Neural cell (in vitro differentiated cells): ENCODE measurements around the gene DNAJC12. TPM values are rescaled to one million over a fixed set of nuclear protein-coding genes. Genes with fewer than 3 reads are reported as not detected.

ENCODE experiments used
- H2AFZ ChIP-seq: fragments of 200-600, 300-800 bp; sonication (generic), shearing (Covaris generic); 2 replicates; pipeline ENCODE4 v1.6.0; 2014; ENCODE audit warnings: low read depth, mild to moderate bottlenecking, antibody characterized with exemption, low read length, moderate library complexity
- H3F3A ChIP-seq: fragments of 200-600 bp; shearing (Covaris generic); 2 replicates; pipeline ENCODE4 v1.6.1; 2016; ENCODE audit warnings: mild to moderate bottlenecking, moderate library complexity, mixed read lengths, antibody characterized with exemption, low read length; ENCODE audit not compliant: insufficient read depth, poor library complexity, severe bottlenecking
- H3K27ac ChIP-seq: fragments of 200-600, 300-800 bp; sonication (generic), shearing (Covaris generic); 2 replicates; pipeline ENCODE4 v1.5.1; 2014; ENCODE audit warnings: mild to moderate bottlenecking, low read length, moderate library complexity
- H3K27me3 ChIP-seq: fragments of 300-800, 200-600 bp; sonication (generic), shearing (Covaris generic); 2 replicates; pipeline ENCODE4 v1.6.0; 2014; ENCODE audit warnings: mild to moderate bottlenecking, low read depth, low read length, moderate library complexity; ENCODE audit not compliant: insufficient read depth
- H3K36me3 ChIP-seq: fragments of 300-800, 200-600 bp; sonication (generic), shearing (Covaris generic); 2 replicates; pipeline ENCODE4 v1.5.1; 2014; ENCODE audit warnings: mild to moderate bottlenecking, antibody characterized with exemption, low read length, moderate library complexity; ENCODE audit not compliant: insufficient read depth
- H3K4me2 ChIP-seq: fragments of 300-800, 200-600 bp; sonication (generic), shearing (Covaris generic); 2 replicates; pipeline ENCODE4 v1.6.0; 2014; ENCODE audit warnings: mild to moderate bottlenecking, low read length
- H3K4me3 ChIP-seq: fragments of 300-800, 200-600 bp; sonication (generic), shearing (Covaris generic); 2 replicates; pipeline ENCODE4 v1.5.1; 2014; ENCODE audit warnings: mild to moderate bottlenecking, low read length, moderate library complexity
- H3K79me2 ChIP-seq: fragments of 200-600 bp; shearing (Covaris generic); replicated peaks from 2 replicates; pipeline ENCODE4 v1.6.0; 2014; ENCODE audit warnings: mild to moderate bottlenecking, low read length, moderate library complexity; ENCODE audit not compliant: insufficient read depth
- H3K9ac ChIP-seq: fragments of 300-800, 200-600 bp; sonication (generic), shearing (Covaris generic); 2 replicates; pipeline ENCODE4 v1.6.1; 2016; ENCODE audit warnings: mild to moderate bottlenecking, low read length, mixed read lengths
- H3K9me2 ChIP-seq: fragments of 200-600 bp; shearing (Covaris generic); 2 replicates; pipeline ENCODE4 v1.6.1; 2016; ENCODE audit warnings: mild to moderate bottlenecking, low read length, mixed read lengths; ENCODE audit not compliant: insufficient read depth
- H3K9me3 ChIP-seq: fragments of 200-600, 300-800 bp; sonication (generic), shearing (Covaris generic); 2 replicates; pipeline ENCODE4 v1.6.1; 2016; ENCODE audit warnings: mild to moderate bottlenecking, mixed run types, low read length, moderate library complexity, mixed read lengths
- H4K20me1 ChIP-seq: fragments of 200-600 bp; shearing (Covaris generic); 2 replicates; pipeline ENCODE4 v1.6.1; 2016; ENCODE audit warnings: mild to moderate bottlenecking, mixed run types; ENCODE audit not compliant: insufficient read depth
- CTCF ChIP-seq: fragments of 450-650 bp; IDR thresholded peaks from 2 replicates; pipeline ENCODE4 v1.5.1; 2014; ENCODE audit warnings: antibody characterized with exemption, mild to moderate bottlenecking, moderate library complexity; ENCODE audit not compliant: poor library complexity, severe bottlenecking
- EP300 ChIP-seq: fragments of 450-650 bp; conservative IDR thresholded peaks from 2 replicates; pipeline ENCODE4 v1.6.1; 2014; ENCODE audit warnings: antibody characterized with exemption, mild to moderate bottlenecking, moderate library complexity; ENCODE audit not compliant: poor library complexity, severe bottlenecking
- EZH2 ChIP-seq: fragments of 200-600, 300-800 bp; shearing (Covaris generic), sonication (generic); IDR thresholded peaks from 2 replicates; pipeline ENCODE4 v1.6.1; 2014; ENCODE audit warnings: antibody characterized with exemption, low read length, borderline replicate concordance, mild to moderate bottlenecking; ENCODE audit not compliant: insufficient read depth, poor library complexity, severe bottlenecking
- MXI1 ChIP-seq: fragments of 450-650 bp; conservative IDR thresholded peaks from 2 replicates; pipeline ENCODE4 v1.6.1; 2014; ENCODE audit warnings: antibody characterized with exemption, mild to moderate bottlenecking; ENCODE audit not compliant: poor library complexity, severe bottlenecking
- POLR2AphosphoS5 ChIP-seq: IDR thresholded peaks from 2 replicates; pipeline ENCODE4 v1.6.1; 2012
- RAD21 ChIP-seq: fragments of 450-650 bp; conservative IDR thresholded peaks from 2 replicates; pipeline ENCODE4 v1.6.1; 2014; ENCODE audit warnings: antibody characterized with exemption, mild to moderate bottlenecking, moderate library complexity
- REST ChIP-seq: IDR thresholded peaks from 2 replicates; pipeline ENCODE4 v1.6.1; 2012; ENCODE audit warnings: borderline replicate concordance
- SMC3 ChIP-seq: fragments of 450-650 bp; conservative IDR thresholded peaks from 2 replicates; pipeline ENCODE4 v1.6.1; 2014; ENCODE audit warnings: antibody characterized with exemption, mild to moderate bottlenecking, moderate library complexity; ENCODE audit not compliant: poor library complexity
- TAF1 ChIP-seq: IDR thresholded peaks from 2 replicates; pipeline ENCODE4 v1.6.1; 2012; ENCODE audit warnings: low read depth
- polyA plus RNA-seq: library from polyadenylated mRNA; depleted of rRNA; stranded (reverse); fragments of >200 nt; gene quantifications from 2 replicates; pipeline ENCODE4 v1.2.3, GENCODE V29; 2014

Gene DNAJC12
- polyA plus RNA-seq, 1 donor from 2014 or later, result 32.2 TPM

- no peak for TF ChIP-seq EZH2
- no peak for TF ChIP-seq EP300
- no peak for TF ChIP-seq CTCF
- no peak for TF ChIP-seq SMC3
- TF ChIP-seq POLR2AphosphoS5, result no peak
- no peak for TF ChIP-seq RAD21
- no peak overlapping the region for H3K27ac ChIP-seq
- no peak overlapping the region for H3K4me2 ChIP-seq
These were observed 28.9 kb downstream of the DNAJC12 start for GRCh38 chr10:67809107-67809506.

GRCh38 chr10:67808704-67809103 is 29.3 kb downstream of the DNAJC12 start:
- no peaks in the 10 kb centered on the region for H3K36me3 ChIP-seq
- no peak overlapping the region for H3K9ac ChIP-seq
- H3K27me3 ChIP-seq, result no peaks in the 10 kb centered on the region
- no peak overlapping the region for H3K27ac ChIP-seq
- H3K9me2 ChIP-seq, result no peaks in the 10 kb centered on the region
- no peaks in the 10 kb centered on the region for H3K79me2 ChIP-seq
- no peak overlapping the region for H3K4me3 ChIP-seq
- no peaks in the 10 kb centered on the region for H3K9me3 ChIP-seq
- H4K20me1 ChIP-seq, result no peaks in the 10 kb centered on the region
- H3K4me2 ChIP-seq, result no peak overlapping the region
- TF ChIP-seq EP300 (no peak), TAF1 (no peak), POLR2AphosphoS5 (no peak), CTCF (no peak), SMC3 (no peak), RAD21 (no peak), REST (no peak), MXI1 (no peak), EZH2 (no peak)
- no peak overlapping the region for H2AFZ ChIP-seq
- H3F3A ChIP-seq, result no peaks in the 10 kb centered on the region

More at GRCh38 chr10:67809107-67809506, 28.9 kb downstream of the DNAJC12 start:
- Histone ChIP-seq H3F3A (no peaks in the 10 kb centered on the region), H3K9me2 (no peaks in the 10 kb centered on the region), H3K9ac (no peak overlapping the region), H3K4me3 (no peak overlapping the region), H3K36me3 (no peaks in the 10 kb centered on the region), H4K20me1 (no peaks in the 10 kb centered on the region), H3K27me3 (no peaks in the 10 kb centered on the region), H2AFZ (no peak overlapping the region), H3K79me2 (no peaks in the 10 kb centered on the region), H3K9me3 (no peaks in the 10 kb centered on the region)
